Spinal cord (tissue), 10 donors: ENCODE data around the gene RAPGEF3. TPM values are rescaled to one million over a fixed set of nuclear protein-coding genes. Genes with fewer than 3 reads are reported as not detected.

ENCODE experiments used
- DNase-seq, 6 donors: peaks; one replicate each; pipeline versions ENCODE4 v3.0.0 to v3.0.0-alpha.2; 2013 to 2015; ENCODE audit warnings: low spot score in 6 of 6, low read depth in 4 of 6
- H3K27ac ChIP-seq: one replicate; pipeline ENCODE4 v1.5.1; 2013; ENCODE audit warnings: low read depth, low read length, control low read depth
- H3K27me3 ChIP-seq: one replicate; pipeline ENCODE4 v1.6.1; 2013; ENCODE audit warnings: low read length; ENCODE audit not compliant: control insufficient read depth, insufficient read depth
- H3K36me3 ChIP-seq: one replicate; pipeline ENCODE4 v1.6.1; 2013; ENCODE audit warnings: low read length; ENCODE audit not compliant: control insufficient read depth, insufficient read depth
- H3K4me1 ChIP-seq: one replicate; pipeline ENCODE4 v1.6.1; 2013; ENCODE audit warnings: low read length; ENCODE audit not compliant: control insufficient read depth, insufficient read depth
- H3K4me3 ChIP-seq: one replicate; pipeline ENCODE4 v1.5.1; 2013; ENCODE audit warnings: low read depth, low read length, control low read depth
- H3K9me3 ChIP-seq: one replicate; pipeline ENCODE4 v1.6.1; 2013; ENCODE audit warnings: low read length; ENCODE audit not compliant: control insufficient read depth, insufficient read depth
- WGBS: methylation state at CpG from one replicate; pipeline ENCODE4 v1.1.5; 2013; ENCODE audit warnings: missing lambda C conversion rate; ENCODE audit not compliant: insufficient coverage; 5-methylcytosine and 5-hydroxymethylcytosine counted together
- polyA plus RNA-seq, 2 donors: library from polyadenylated mRNA; unstranded; fragments of 120-200 nt; gene quantifications; one replicate each; pipeline ENCODE4 v1.2.1, GENCODE V29; 2013; ENCODE audit not compliant: insufficient read length in 2 of 2
- total RNA-seq, 2 donors: library from RNA; depleted of rRNA in 1 of 2; stranded (reverse); fragments of 120-200 nt in 1 of 2; fragments of >200 nt in 1 of 2; gene quantifications; one replicate each; pipeline versions ENCODE4 v1.2.3 to v1.2.4, GENCODE V29; 2013 to 2014
- donor health status: healthy.

RAPGEF3 gene
- total and polyA plus RNA-seq, 4 donors, result 15.0 to 39.1 (median 21.2) TPM

- Histone ChIP-seq H3K4me3 (no peak overlapping the region), H3K9me3 (no peaks in the 10 kb centered on the region), H3K27ac (peak overlapping the region; percentile 84), H3K27me3 (no peaks in the 10 kb centered on the region), H3K4me1 (peaks cover 65% of the 10 kb centered on the region), H3K36me3 (peaks cover 28% of the 10 kb centered on the region)
- 91% methylated on average over 12 of the region's 17 CpGs for WGBS
- no peak for DNase-seq
Observed at GRCh38 chr12:47737936-47738594, 20.6 kb downstream of the RAPGEF3 start.

GRCh38 chr12:47736877-47737676, 21.6 kb downstream of the RAPGEF3 start:
- H3K27ac ChIP-seq, result peak overlapping the region; percentile 84
- H3K27me3 ChIP-seq, result no peaks in the 10 kb centered on the region
- DNase-seq, result peak in 3 of 6 donors; percentile 34 to 79 (median 42)
- no peak overlapping the region for H3K4me3 ChIP-seq
- peaks cover 28% of the 10 kb centered on the region for H3K36me3 ChIP-seq
- H3K9me3 ChIP-seq, result no peaks in the 10 kb centered on the region
- 34% methylated on average over 18 of the region's 19 CpGs for WGBS
- H3K4me1 ChIP-seq, result peaks cover 65% of the 10 kb centered on the region

- peaks cover 28% of the 10 kb centered on the region for H3K36me3 ChIP-seq
- no peak overlapping the region for H3K4me3 ChIP-seq
- H3K27me3 ChIP-seq, result no peaks in the 10 kb centered on the region
- H3K9me3 ChIP-seq, result no peaks in the 10 kb centered on the region
- peak overlapping the region; percentile 84 for H3K27ac ChIP-seq
- H3K4me1 ChIP-seq, result peaks cover 58% of the 10 kb centered on the region
- DNase-seq, result no peak
- 94% methylated on average over 4 of the region's 4 CpGs for WGBS
Observed at GRCh38 chr12:47736216-47736615, 22.5 kb downstream of the RAPGEF3 start.

- H3K4me1 ChIP-seq, result peaks cover 52% of the 10 kb centered on the region
- no peak for DNase-seq
- H3K9me3 ChIP-seq, result no peaks in the 10 kb centered on the region
- H3K27ac ChIP-seq, result peak overlapping the region; percentile 7
- peaks cover 28% of the 10 kb centered on the region for H3K36me3 ChIP-seq
- H3K27me3 ChIP-seq, result no peaks in the 10 kb centered on the region
- WGBS, result 95% methylated on average over 11 of the region's 11 CpGs
- H3K4me3 ChIP-seq, result no peak overlapping the region
Observed at GRCh38 chr12:47735649-47736048, 23.0 kb downstream of the RAPGEF3 start.

- WGBS, result 52% methylated on average over 9 of the region's 12 CpGs
- DNase-seq, result peak in 2 of 6 donors; percentile 72 to 79
- Histone ChIP-seq H3K4me3 (no peak overlapping the region), H3K27ac (peak overlapping the region; percentile 3), H3K9me3 (no peaks in the 10 kb centered on the region), H3K4me1 (peaks cover 45% of the 10 kb centered on the region), H3K27me3 (no peaks in the 10 kb centered on the region), H3K36me3 (peaks cover 25% of the 10 kb centered on the region)
Observed at GRCh38 chr12:47734725-47735480, 23.8 kb downstream of the RAPGEF3 start.

GRCh38 chr12:47733142-47733541, 25.5 kb downstream of the RAPGEF3 start:
- no peaks in the 10 kb centered on the region for H3K27me3 ChIP-seq
- H3K4me1 ChIP-seq, result peaks cover 40% of the 10 kb centered on the region
- no peak for DNase-seq
- no peaks in the 10 kb centered on the region for H3K9me3 ChIP-seq
- no peak overlapping the region for H3K27ac ChIP-seq
- no peak overlapping the region for H3K4me3 ChIP-seq
- H3K36me3 ChIP-seq, result peaks cover 17% of the 10 kb centered on the region
- WGBS, result 92% methylated on average over 4 of the region's 4 CpGs

- 100% methylated on average over 1 of the region's 2 CpGs for WGBS
- peaks cover 33% of the 10 kb centered on the region for H3K4me1 ChIP-seq
Observed at GRCh38 chr12:47732504-47732903, 26.2 kb downstream of the RAPGEF3 start.

GRCh38 chr12:47731723-47732122, 27.0 kb downstream of the RAPGEF3 start:
- WGBS, result 81% methylated on average over 3 of the region's 5 CpGs
- peaks cover 30% of the 10 kb centered on the region for H3K4me1 ChIP-seq
- no peaks in the 10 kb centered on the region for H3K27me3 ChIP-seq
- no peak overlapping the region for H3K4me3 ChIP-seq
- no peak for DNase-seq
- no peaks in the 10 kb centered on the region for H3K9me3 ChIP-seq
- H3K36me3 ChIP-seq, result peaks cover 7% of the 10 kb centered on the region
- no peak overlapping the region for H3K27ac ChIP-seq

More at GRCh38 chr12:47732504-47732903, 26.2 kb downstream of the RAPGEF3 start:
- no peak overlapping the region for H3K4me3 ChIP-seq
- no peak overlapping the region for H3K27ac ChIP-seq
- peaks cover 12% of the 10 kb centered on the region for H3K36me3 ChIP-seq
- H3K27me3 ChIP-seq, result no peaks in the 10 kb centered on the region
- H3K9me3 ChIP-seq, result no peaks in the 10 kb centered on the region
- DNase-seq, result no peak

- Histone ChIP-seq H3K9me3 (no peaks in the 10 kb centered on the region), H3K36me3 (peaks cover 2% of the 10 kb centered on the region), H3K4me1 (peaks cover 16% of the 10 kb centered on the region), H3K27ac (no peak overlapping the region), H3K27me3 (no peaks in the 10 kb centered on the region), H3K4me3 (no peak overlapping the region)
- WGBS, result 74% methylated on average over 7 of the region's 8 CpGs
- DNase-seq, result no peak
Observed at GRCh38 chr12:47730341-47730744, 28.3 kb downstream of the RAPGEF3 start.
